Activated CD4-positive, alpha-beta T cell treated with anti-CD3 and anti-CD28 coated beads for 1 hour (primary cell): ENCODE data around the gene EPHA6.
"Not testable (repeated sequence)": the region's sequence is repeated elsewhere in the genome, so short reads cannot be mapped to it uniquely, and the experiment has no call there.

Experiments
- DNase-seq: peaks from one replicate; pipeline ENCODE4 v3.0.0-alpha.2; 2020

Gene EPHA6

GRCh38 chr3:96931119-96931862, 116.9 kb downstream of the EPHA6 start:
- no peak for DNase-seq

- not testable (repeated sequence) for DNase-seq
Observed at GRCh38 chr3:96942131-96942530, 127.7 kb downstream of the EPHA6 start.

- no peak for DNase-seq
Observed at GRCh38 chr3:96958856-96959255, 144.5 kb downstream of the EPHA6 start.

DNA sequence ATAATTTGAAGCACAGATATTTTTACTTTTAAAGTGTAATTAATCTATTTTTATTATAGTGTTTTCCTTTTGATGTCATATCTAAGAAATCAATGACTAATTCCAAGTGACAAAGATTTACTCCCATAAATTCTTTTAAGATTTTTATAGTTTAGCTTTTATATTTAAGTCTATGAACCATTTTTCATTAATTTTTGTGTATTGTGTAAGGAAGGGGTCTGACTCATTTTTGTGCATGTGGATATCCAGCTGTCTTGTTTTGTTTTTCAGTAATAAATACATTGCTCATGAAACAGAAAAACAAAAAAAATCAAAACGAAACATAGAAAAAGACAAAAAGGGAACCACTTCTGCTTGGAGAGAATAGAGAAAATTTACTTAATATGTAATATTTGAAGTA, 145.1 kb downstream of the EPHA6 start:
- DNase-seq: no peak

GRCh38 chr3:96959901-96960641, 145.7 kb downstream of the EPHA6 start:
- no peak for DNase-seq

DNA sequence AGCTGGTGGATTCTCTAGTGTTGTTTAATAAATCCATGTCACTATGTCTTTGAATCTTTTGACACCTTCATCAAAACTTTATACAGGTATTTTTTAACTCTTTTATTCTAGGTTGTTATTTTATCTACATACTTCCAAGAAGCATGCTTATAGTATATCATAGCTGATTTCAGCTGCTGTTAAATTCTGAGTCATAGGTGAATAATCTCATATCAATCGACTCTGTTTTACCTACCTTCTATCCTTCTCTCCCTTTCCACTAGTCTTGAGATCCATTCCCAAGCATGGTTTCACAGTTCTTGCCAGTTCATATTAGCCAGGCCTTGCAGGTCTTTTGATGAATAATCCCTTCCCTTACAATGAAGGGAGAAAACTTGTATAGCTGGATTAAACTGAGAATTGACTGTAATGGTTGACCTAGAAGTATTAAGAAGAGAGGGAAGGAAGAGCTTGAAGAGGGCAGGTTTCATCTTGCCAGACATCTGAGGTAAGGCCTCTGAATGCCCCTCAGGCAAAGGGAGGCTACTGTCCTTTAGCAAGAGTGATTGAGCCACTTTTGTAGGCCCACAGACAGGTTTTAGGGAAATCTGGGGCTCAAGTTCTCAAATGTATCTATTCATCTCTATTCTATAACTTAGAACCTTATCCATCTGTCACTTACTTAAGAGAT, 146.4 kb downstream of the EPHA6 start:
- DNase-seq: no peak

DNA sequence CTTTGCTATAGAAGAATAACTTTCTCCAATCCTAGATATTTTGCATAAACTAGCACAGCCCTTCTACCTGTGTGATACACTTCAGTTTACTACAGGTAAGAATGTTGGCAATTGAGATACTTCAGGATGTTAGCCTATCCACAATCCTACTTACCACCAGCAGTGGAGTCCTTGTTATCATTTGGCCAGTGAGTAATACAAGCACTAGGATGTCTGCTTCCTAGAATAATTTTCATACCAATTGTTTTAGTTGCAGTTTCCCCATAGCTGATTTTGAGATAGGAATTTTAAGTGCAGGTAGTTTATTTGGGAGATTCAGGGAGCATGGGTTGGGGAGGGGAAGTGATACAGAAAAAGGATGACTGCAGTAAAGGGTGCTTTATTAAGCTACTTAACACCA, 147.2 kb downstream of the EPHA6 start:
- DNase-seq: no peak

DNA sequence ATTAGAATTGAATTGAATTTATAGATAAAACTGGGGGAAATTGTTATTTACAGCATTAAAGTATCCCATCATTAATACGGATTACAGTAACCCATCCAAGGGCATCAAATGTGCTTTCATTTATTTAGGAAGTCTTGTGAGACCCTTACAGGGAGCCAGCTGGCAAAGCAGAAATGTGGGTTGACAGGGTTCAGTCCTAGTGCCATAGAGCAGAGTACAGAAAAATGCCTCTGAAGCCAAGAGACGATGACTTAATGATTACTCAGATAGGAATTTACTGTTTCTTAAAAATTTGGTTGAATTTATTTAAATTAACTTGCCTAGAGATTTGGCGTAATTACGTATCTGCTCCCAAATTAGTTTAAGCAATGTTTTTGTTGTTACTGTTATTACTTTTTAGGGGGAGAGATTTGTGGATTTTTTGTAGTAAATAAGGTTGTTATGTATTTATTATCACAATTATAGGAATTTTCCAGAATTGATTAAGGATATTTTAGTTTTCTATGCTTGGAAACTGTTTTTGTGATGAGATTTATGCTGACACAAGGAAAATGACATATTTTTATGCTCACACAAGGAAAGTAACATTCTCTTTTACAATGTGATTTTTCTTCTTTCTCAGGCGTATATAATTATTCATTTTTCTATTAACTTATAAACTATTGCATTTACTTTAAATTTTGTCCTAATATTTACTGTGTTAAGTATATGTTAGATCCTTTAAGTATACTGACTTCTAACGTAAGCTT, 152.0 kb downstream of the EPHA6 start:
- DNase-seq: no peak

- no peak for DNase-seq
Observed at GRCh38 chr3:96970211-96970610, 155.8 kb downstream of the EPHA6 start.

DNA sequence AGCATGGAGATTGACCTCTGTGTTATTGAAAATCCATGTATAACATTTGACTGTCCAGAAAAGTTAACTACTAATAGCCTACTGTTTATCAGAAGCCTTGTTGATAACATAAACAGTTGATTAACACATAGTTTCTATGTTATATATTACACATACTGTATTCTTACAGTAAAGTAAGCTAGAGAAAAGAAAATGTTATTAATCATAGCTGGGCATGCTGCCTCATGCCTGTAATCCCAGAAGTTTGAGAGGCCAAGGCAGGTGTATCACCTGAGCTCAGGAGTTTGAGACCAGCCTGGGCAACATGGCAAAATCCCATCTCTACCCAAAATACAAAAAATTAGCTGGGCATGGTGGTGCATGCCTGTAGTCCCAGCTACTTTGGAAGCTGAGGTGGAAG, 163.3 kb downstream of the EPHA6 start:
- no peak for DNase-seq

DNA sequence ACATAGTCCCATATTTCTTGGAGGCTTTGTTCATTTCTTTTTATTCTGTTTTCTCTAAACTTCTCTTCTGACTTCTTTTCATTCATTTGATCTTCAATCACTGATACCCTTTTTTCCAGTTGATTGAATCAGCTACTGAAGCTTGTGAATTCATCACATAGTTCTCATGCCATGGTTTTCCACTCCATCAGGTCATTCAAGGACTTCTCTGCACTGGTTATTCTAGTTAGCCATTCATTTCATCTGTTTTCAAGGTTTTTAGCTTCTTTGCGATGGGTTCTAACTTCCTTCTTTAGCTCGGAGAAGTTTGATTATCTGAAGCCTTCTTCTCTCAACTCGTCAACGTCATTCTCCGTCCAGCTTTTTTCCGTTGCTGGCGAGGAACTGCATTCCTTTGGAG, 169.3 kb downstream of the EPHA6 start:
- not testable (repeated sequence) for DNase-seq

GRCh38 chr3:96986241-96986640, 171.8 kb downstream of the EPHA6 start:
- no peak for DNase-seq

DNA sequence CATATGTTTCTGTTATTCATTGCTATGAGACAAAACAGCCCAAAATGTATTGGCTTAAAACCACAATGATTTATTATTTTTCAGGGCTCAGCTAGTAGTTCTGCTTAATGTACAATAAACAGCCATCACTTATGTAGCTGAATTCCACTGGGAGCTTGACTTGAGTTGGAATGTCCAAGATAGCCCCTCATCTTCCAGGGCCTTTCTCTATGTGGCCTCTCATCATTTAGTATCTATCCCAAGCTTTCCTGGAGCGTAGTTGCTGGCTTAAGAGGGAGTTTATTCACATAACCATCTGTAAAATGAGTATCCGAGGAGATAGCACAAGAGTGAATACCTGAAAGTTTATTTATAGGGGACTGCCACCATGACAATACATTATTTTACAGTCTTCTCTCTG, 176.8 kb downstream of the EPHA6 start:
- DNase-seq: no peak

- DNase-seq: no peak
Observed at GRCh38 chr3:96991800-96992365, 177.5 kb downstream of the EPHA6 start.

- no peak for DNase-seq
Observed at GRCh38 chr3:96994988-96995387, 180.6 kb downstream of the EPHA6 start.

DNA sequence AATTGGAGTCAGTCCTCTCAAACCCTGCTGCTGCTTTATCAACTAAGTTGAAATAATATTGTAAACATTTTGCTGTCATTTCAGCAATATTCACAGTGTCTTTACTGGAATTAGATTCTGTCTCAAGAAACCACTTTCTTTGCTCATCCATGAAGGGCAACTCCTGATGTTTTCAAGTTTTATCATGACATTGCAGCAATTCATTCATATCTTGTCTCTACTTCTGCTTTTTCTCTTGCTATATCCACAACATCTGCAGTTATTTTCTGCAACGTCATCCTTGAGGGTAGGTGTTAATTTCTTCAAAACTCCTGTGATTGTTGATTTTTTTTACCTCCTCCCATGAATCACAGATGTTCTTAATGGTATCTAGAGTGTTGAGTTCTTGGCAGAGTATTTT, 181.6 kb downstream of the EPHA6 start:
- DNase-seq: no peak

DNA sequence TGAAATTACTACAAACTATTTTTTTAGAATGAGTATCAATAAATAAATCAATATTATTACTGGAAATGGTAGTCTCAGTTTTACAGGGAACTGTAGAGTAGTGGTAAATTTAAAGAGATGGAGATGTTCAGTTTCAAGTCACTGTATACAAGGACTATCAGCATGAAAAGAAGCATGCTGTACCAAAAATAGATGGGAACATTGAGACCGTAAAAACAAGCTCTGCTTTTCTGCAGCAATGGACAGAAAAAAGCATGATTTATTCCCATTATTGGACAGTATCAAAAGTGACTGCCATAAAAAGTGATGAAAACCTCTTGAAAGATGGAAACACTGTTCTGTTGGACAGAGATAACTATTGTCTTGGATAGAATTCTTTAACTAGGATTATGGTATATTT, 187.2 kb downstream of the EPHA6 start:
- DNase-seq: no peak

DNA sequence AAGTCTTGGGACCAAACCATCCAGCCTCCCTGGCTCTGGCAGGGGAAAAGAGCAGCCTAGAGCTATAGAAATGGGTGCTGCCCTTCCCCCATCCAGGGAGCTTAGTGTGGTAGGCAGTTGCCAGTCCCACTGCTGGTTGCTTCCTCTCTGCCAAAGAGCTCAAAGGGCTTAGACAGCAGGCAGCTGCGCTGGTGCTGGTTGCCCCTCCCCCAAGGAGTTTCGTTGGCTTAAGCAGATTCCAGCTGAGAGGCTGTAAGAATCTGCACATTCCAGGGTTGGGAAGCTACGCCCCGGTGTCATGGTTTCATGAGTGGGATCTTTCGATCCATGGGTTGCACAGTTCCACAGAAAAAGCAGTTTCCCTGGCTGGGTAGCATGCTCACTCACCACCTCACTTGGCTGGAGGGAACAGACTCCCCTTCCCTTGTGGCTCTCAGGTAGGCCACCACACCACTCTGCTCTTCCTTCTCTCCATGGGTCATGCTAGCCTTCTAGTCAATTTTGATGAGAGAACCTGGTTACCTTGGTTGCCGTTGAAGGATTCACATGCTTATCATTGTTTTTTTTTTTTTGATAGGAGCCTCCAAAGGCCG, 195.1 kb downstream of the EPHA6 start:
- no peak for DNase-seq

DNA sequence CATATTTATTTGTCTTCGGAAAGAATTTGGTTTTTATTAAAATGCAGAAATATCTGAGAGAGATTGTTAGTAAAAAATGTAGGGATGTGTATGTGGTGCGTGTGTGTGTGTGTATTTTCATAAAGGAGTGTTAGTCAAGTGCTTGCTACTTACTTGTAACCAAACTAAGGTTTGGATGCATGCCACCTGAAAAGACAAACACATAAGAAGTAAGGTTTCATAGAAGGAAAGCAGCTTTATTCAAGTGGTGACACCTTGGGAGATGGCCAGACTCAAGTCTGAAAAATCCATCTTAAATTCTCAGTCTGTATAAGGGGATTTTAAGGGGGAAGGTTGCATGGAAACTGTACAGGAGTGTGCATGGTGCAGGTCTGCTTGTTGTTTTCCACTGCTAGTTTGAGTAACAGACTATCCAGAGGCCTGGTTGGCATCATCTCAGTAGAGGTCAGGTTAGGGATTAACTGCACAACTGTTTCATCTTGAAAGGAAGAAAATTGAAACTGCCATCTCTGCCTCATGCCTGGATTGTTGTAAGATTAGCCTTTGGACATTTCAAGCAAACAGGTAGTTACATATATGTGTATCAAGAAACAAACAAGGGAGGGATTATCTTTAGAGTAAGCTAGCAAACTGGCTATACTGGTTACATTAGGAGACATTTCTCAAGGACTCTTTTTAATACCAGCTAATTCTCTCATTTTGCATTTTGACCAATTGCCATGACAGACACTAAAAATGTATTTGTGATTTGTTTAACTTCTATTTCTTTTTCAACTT, 196.7 kb downstream of the EPHA6 start:
- DNase-seq: no peak

- DNase-seq: no peak
Observed at GRCh38 chr3:97021778-97022177, 207.4 kb downstream of the EPHA6 start.

GRCh38 chr3:97025612-97026011, 211.2 kb downstream of the EPHA6 start:
- DNase-seq: not testable (repeated sequence)

- DNase-seq: no peak
Observed at GRCh38 chr3:97029972-97030371, 215.6 kb downstream of the EPHA6 start.
